ENCODE data around the gene DMRTA2.
"Not testable (repeated sequence)": the region's sequence is repeated elsewhere in the genome, so short reads cannot be mapped to it uniquely, and the experiment has no call there.

DMRTA2 gene

GRCh38 chr1:50393522-50394120, 29.6 kb downstream of the DMRTA2 start:
- no peak for DNase-seq (ENCODE audit: low read depth in 1 of 2, low spot score in 1 of 2)

GRCh38 chr1:50381551-50381950, 41.7 kb downstream of the DMRTA2 start:
- not testable (repeated sequence) for DNase-seq (ENCODE audit: low read depth in 1 of 2, low spot score in 1 of 2)

GRCh38 chr1:50378770-50379169, 44.5 kb downstream of the DMRTA2 start:
- DNase-seq (ENCODE audit: low read depth in 1 of 2, low spot score in 1 of 2), result no peak

GRCh38 chr1:50373532-50373931, 49.7 kb downstream of the DMRTA2 start:
- no peak for DNase-seq (ENCODE audit: low read depth in 1 of 2, low spot score in 1 of 2)

- DNase-seq (ENCODE audit: low read depth in 1 of 2, low spot score in 1 of 2), result no peak
These were observed 51.5 kb downstream of the DMRTA2 start for GRCh38 chr1:50371749-50372148.

- DNase-seq (ENCODE audit: low read depth in 1 of 2, low spot score in 1 of 2), result no peak
These were observed 53.4 kb downstream of the DMRTA2 start for GRCh38 chr1:50369830-50370229.

GRCh38 chr1:50369008-50369634, 54.1 kb downstream of the DMRTA2 start:
- DNase-seq (ENCODE audit: low read depth in 1 of 2, low spot score in 1 of 2), result no peak

- peak in 1 of 2 donors; percentile 5 for DNase-seq (ENCODE audit: low read depth in 1 of 2, low spot score in 1 of 2)
These were observed 54.9 kb downstream of the DMRTA2 start for GRCh38 chr1:50368179-50369007.

Measured in activated CD4-positive, alpha-beta T cell treated with anti-CD3 and anti-CD28 coated beads, Interleukin-2, amount 50 U/mL, for 24 hours (primary cell).